H1 (cell line): ENCODE results near the gene TMEM134. TPM values are rescaled to one million over a fixed set of nuclear protein-coding genes. Genes with fewer than 3 reads are reported as not detected.

Experiments
- CTCF ChIA-PET: fragments of 300-600 bp; sonication (Branson Sonifier 250); formaldehyde crosslinking; loops from one replicate; lab custom pipeline; 2021; ENCODE audit not compliant: partially characterized antibody; lab: Charles Lee
- POLR2A ChIA-PET: fragments of 300-600 bp; sonication (Branson Sonifier 250); formaldehyde crosslinking; loops from one replicate; lab custom pipeline; 2021; ENCODE audit warnings: inconsistent platforms; ENCODE audit not compliant: partially characterized antibody; lab: Charles Lee
- DNase-seq, 2 experiments: peaks; one replicate each; pipeline versions ENCODE4 v3.0.0 to v3.0.0-alpha.2; 2010 to 2022; ENCODE audit warnings: low spot score in 2 of 2, low read depth in 1 of 2, mixed read lengths in 1 of 2
- FAIRE-seq: peaks from 2 replicates; lab custom pipeline; 2011; peaks lifted over from hg19 to GRCh38; lab: Jason Lieb, UNC
- H2AFZ ChIP-seq: 2 replicates; pipeline ENCODE4 v1.8.1; 2012; ENCODE audit warnings: low read length, inconsistent platforms
- H2AK5ac ChIP-seq: 2 replicates; pipeline ENCODE4 v1.6.1; 2013; ENCODE audit warnings: low read depth, low read length
- H2BK120ac ChIP-seq: replicated peaks from 2 replicates; pipeline ENCODE3; 2013; ENCODE audit warnings: low read depth, low read length, inconsistent platforms
- H2BK12ac ChIP-seq: 2 replicates; pipeline ENCODE4 v1.6.1; 2013; ENCODE audit warnings: low read depth, low read length
- H2BK15ac ChIP-seq: 2 replicates; pipeline ENCODE4 v1.6.1; 2013; ENCODE audit warnings: low read length
- H2BK20ac ChIP-seq: 2 replicates; pipeline ENCODE4 v1.6.1; 2013; ENCODE audit warnings: low read length
- H2BK5ac ChIP-seq: 2 replicates; pipeline ENCODE4 v1.6.1; 2013; ENCODE audit warnings: low read depth, low read length
- H3K14ac ChIP-seq: 2 replicates; pipeline ENCODE4 v1.6.1; 2013; ENCODE audit warnings: inconsistent platforms; ENCODE audit not compliant: insufficient read length
- H3K18ac ChIP-seq: 2 replicates; pipeline ENCODE4 v1.6.1; 2013; ENCODE audit warnings: low read length; ENCODE audit errors: extremely low read depth
- H3K23ac ChIP-seq: 2 replicates; pipeline ENCODE4 v1.6.1; 2013; ENCODE audit warnings: inconsistent platforms; ENCODE audit not compliant: insufficient read length
- H3K23me2 ChIP-seq: 2 replicates; pipeline ENCODE4 v1.6.1; 2013; ENCODE audit warnings: low read depth, low read length
- H3K27ac ChIP-seq: 2 replicates; pipeline ENCODE4 v1.6.1; 2011; ENCODE audit warnings: low read depth, low read length, inconsistent platforms
- H3K27me3 ChIP-seq, 4 experiments: replicated peaks in 1 of 4; 1 replicate in 1 of 4; 2 replicates in 3 of 4; pipeline versions ENCODE4 v1.6.1 to v1.8.1; 2011 to 2013; ENCODE audit warnings: low read length in 3 of 4, mild to moderate bottlenecking in 3 of 4, inconsistent platforms in 2 of 4, mixed read lengths in 2 of 4, moderate library complexity in 1 of 4; ENCODE audit not compliant: control insufficient read depth in 3 of 4, insufficient read depth in 3 of 4; ENCODE audit errors: extremely low read depth in 1 of 4
- H3K36me3 ChIP-seq, 4 experiments: 2 replicates each; pipeline versions ENCODE4 v1.6.1 to v1.8.1; 2011 to 2013; ENCODE audit warnings: mild to moderate bottlenecking in 4 of 4, low read length in 3 of 4, moderate library complexity in 2 of 4, control low read depth in 1 of 4, inconsistent platforms in 1 of 4; ENCODE audit not compliant: insufficient read depth in 4 of 4, control insufficient read depth in 2 of 4
- H3K4ac ChIP-seq: replicated peaks from 2 replicates; pipeline ENCODE3; 2013; ENCODE audit warnings: low read length, low read depth, mixed read lengths, inconsistent platforms; ENCODE audit not compliant: insufficient read length
- H3K4me1 ChIP-seq, 4 experiments: replicated peaks in 1 of 4; 1 replicate in 1 of 4; 2 replicates in 3 of 4; pipeline versions ENCODE4 v1.6.1 to v1.8.1; 2011 to 2013; ENCODE audit warnings: low read length in 3 of 4, inconsistent platforms in 2 of 4, mixed read lengths in 1 of 4; ENCODE audit not compliant: insufficient read depth in 4 of 4, control insufficient read depth in 3 of 4
- H3K4me2 ChIP-seq, 2 experiments: 2 replicates each; pipeline versions ENCODE4 v1.6.1 to v1.8.1; 2011 to 2013; ENCODE audit warnings: low read depth in 2 of 2, low read length in 2 of 2, control low read depth in 1 of 2, inconsistent platforms in 1 of 2, mild to moderate bottlenecking in 1 of 2; ENCODE audit not compliant: insufficient read depth in 1 of 2
- H3K4me3 ChIP-seq, 4 experiments: fragments of 200-600, 300-600 bp in 1 of 4; sonication (generic), shearing (Covaris generic), sonication (Bioruptor Twin) in 1 of 4; 2 replicates each; pipeline versions ENCODE4 v1.5.1 to v1.8.1; 2011 to 2016; ENCODE audit warnings: low read length in 4 of 4, low read depth in 3 of 4, control low read depth in 2 of 4, inconsistent platforms in 2 of 4, mild to moderate bottlenecking in 2 of 4, mixed read lengths in 1 of 4, moderate library complexity in 1 of 4; ENCODE audit not compliant: insufficient read depth in 2 of 4; ENCODE audit errors: extremely low read depth in 1 of 4
- H3K56ac ChIP-seq: replicated peaks from 2 replicates; pipeline ENCODE3; 2013; ENCODE audit warnings: low read depth, mild to moderate bottlenecking, mixed read lengths, low read length, inconsistent platforms; ENCODE audit not compliant: insufficient read length
- H3K79me1 ChIP-seq: 2 replicates; pipeline ENCODE4 v1.6.1; 2013; ENCODE audit warnings: low read depth, low read length, control low read depth
- H3K79me2 ChIP-seq, 2 experiments: 2 replicates each; pipeline versions ENCODE4 v1.6.1 to v1.8.1; 2012 to 2013; ENCODE audit warnings: low read length in 2 of 2, mild to moderate bottlenecking in 2 of 2, inconsistent platforms in 1 of 2; ENCODE audit not compliant: insufficient read depth in 2 of 2, control insufficient read depth in 1 of 2
- H3K9ac ChIP-seq, 4 experiments: replicated peaks in 1 of 4; 1 replicate in 1 of 4; 2 replicates in 3 of 4; pipeline versions ENCODE4 v1.6.1 to v1.8.1; 2011 to 2013; ENCODE audit warnings: low read depth in 3 of 4, low read length in 3 of 4, control low read depth in 2 of 4, mild to moderate bottlenecking in 2 of 4, moderate library complexity in 2 of 4, inconsistent platforms in 1 of 4; ENCODE audit errors: extremely low read depth in 1 of 4
- H3K9me3 ChIP-seq, 2 experiments: 2 replicates each; pipeline versions ENCODE4 v1.6.1 to v1.8.1; 2012 to 2013; ENCODE audit warnings: mild to moderate bottlenecking in 2 of 2, moderate library complexity in 2 of 2, control low read depth in 1 of 2, inconsistent platforms in 1 of 2, low read depth in 1 of 2, low read length in 1 of 2, mixed read lengths in 1 of 2; ENCODE audit not compliant: insufficient read depth in 2 of 2
- H4K20me1 ChIP-seq, 2 experiments: replicated peaks in 1 of 2; 2 replicates each; pipeline versions ENCODE3 to v1.8.1; 2011 to 2013; ENCODE audit warnings: inconsistent platforms in 2 of 2, low read length in 2 of 2, mild to moderate bottlenecking in 1 of 2; ENCODE audit not compliant: insufficient read depth in 2 of 2, control insufficient read depth in 1 of 2
- H4K5ac ChIP-seq: 2 replicates; pipeline ENCODE4 v1.6.1; 2013; ENCODE audit warnings: low read length, low read depth, mixed read lengths, inconsistent platforms; ENCODE audit not compliant: insufficient read length
- H4K8ac ChIP-seq: 2 replicates; pipeline ENCODE4 v1.8.0; 2013; ENCODE audit warnings: mild to moderate bottlenecking, moderate library complexity, low read length, inconsistent platforms; ENCODE audit not compliant: insufficient read depth; ENCODE audit errors: extremely low read depth
- H4K91ac ChIP-seq: replicated peaks from 2 replicates; pipeline ENCODE3; 2013; ENCODE audit warnings: low read length, mixed read lengths, inconsistent platforms; ENCODE audit not compliant: insufficient read length
- SAP30 ChIP-seq: fragments of 300-600 bp; sonication (generic); IDR thresholded peaks from 2 replicates; pipeline ENCODE4 v1.7.1; 2012; ENCODE audit warnings: low read length, moderate library complexity, mild to moderate bottlenecking, inconsistent platforms; ENCODE audit not compliant: insufficient read depth, insufficient replicate concordance
- SP1 ChIP-seq: IDR thresholded peaks from 2 replicates; pipeline ENCODE4 v1.6.1; 2011; ENCODE audit warnings: low read depth, low read length
- SP2 ChIP-seq: IDR thresholded peaks from 2 replicates; pipeline ENCODE4 v1.6.1; 2012; ENCODE audit warnings: mild to moderate bottlenecking, low read length, inconsistent platforms
- TCF12 ChIP-seq: IDR thresholded peaks from 2 replicates; pipeline ENCODE4 v1.6.1; 2011; ENCODE audit warnings: low read depth, mild to moderate bottlenecking, low read length
- WGBS, 2 experiments: shearing (Covaris generic) in 1 of 2; methylation state at CpG; one replicate each; pipeline versions ENCODE4 v1.1.6 to v1.1.7; 2013 to 2015; ENCODE audit warnings: low lambda C conversion rate in 2 of 2, mixed read lengths in 2 of 2, inconsistent platforms in 1 of 2, low coverage in 1 of 2, missing lambda C conversion rate in 1 of 2; ENCODE audit not compliant: insufficient replicate concordance in 2 of 2, insufficient coverage in 1 of 2, insufficient read length in 1 of 2; ENCODE audit errors: extremely low coverage in 1 of 2, missing lambda C conversion rate in 1 of 2; 5-methylcytosine and 5-hydroxymethylcytosine counted together
- polyA plus RNA-seq, 7 experiments: library from polyadenylated mRNA; depleted of rRNA in 3 of 7; stranded (reverse) in 5 of 7; unstranded in 2 of 7; fragments of >200 nt in 5 of 7; fragments of 200-250 nt in 2 of 7; gene quantifications; 1 replicate in 5 of 7; 2 replicates in 1 of 7; 4 replicates in 1 of 7; pipeline versions ENCODE4 v1.2.1 to v1.2.3, GENCODE V29; 2011 to 2013; ENCODE audit warnings: missing spikeins in 2 of 7, mixed read lengths in 2 of 7
- total RNA-seq: library from RNA; stranded (reverse); fragmentation: NEBNext Ultra II Directional; extraction: Animal tissue kit (Norgen Biotek cat#: 25700); gene quantifications from 2 replicates; pipeline ENCODE4 v1.2.1, GENCODE V29; 2021

The TMEM134 gene
- total and polyA plus RNA-seq, 2 of the 8 experiments (the other 6 are each of a cell fraction or from before 2014, with no cell fraction given) = 32.4 to 229 TPM

DNA sequence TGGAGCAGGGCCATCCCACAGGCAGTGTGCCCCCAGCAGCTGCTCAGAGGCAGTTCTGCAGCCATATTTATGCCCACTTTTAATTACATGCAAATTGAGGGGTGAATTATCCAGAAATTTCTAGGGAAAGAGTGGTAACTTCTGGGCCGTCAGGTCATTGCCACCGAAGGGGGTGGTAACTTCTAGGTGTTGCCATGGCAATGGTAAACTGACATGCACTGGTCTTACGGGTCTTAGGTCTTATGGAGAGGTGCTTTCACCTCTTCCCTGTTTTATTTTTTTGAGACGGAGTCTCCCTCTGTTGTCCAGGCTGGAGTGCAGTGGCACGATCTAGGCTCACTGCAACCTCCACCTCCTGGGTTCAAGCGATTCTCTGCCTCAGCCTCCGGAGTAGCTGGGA lies 3.8 kb upstream of the TMEM134 start:
- no peak overlapping the region for H2BK15ac ChIP-seq
- no peak overlapping the region for H2BK5ac ChIP-seq
- H3K9me3 ChIP-seq = peaks cover 0 to 4% of the 10 kb centered on the region in 2 experiments; a peak in 1 of 4 replicates
- no peak overlapping the region for H2AFZ ChIP-seq
- TF ChIP-seq SP1 = no peak
- TF ChIP-seq SP2 = no peak
- no peak for TF ChIP-seq SAP30
- TF ChIP-seq TCF12 = no peak
- no peak for DNase-seq
- no peaks in the 10 kb centered on the region for H3K36me3 ChIP-seq
- no peak overlapping the region for H3K4me3 ChIP-seq
- no peak for FAIRE-seq
- no peak overlapping the region for H2BK120ac ChIP-seq
- no peaks in the 10 kb centered on the region for H4K20me1 ChIP-seq
- no peak overlapping the region for H3K4me2 ChIP-seq
- no peak overlapping the region for H2BK20ac ChIP-seq
- no peaks in the 10 kb centered on the region for H3K27me3 ChIP-seq
- ChIA-PET CTCF (interaction anchor here (0.6 to 1.4 kb wide), 4 partner anchors 21 to 92 kb away, joined by 3 to 4 read pairs (median 3); partner anchors contain the start of gene GPR152), POLR2A (interaction anchor here (1.0 kb wide), 1 partner anchor 36 kb away, joined by 4 read pairs; no protein-coding TSS in a partner anchor)
- no peak overlapping the region for H4K91ac ChIP-seq
- no peak overlapping the region for H3K14ac ChIP-seq
- H3K23me2 ChIP-seq = no peaks in the 10 kb centered on the region; the same call in 1 of the 2 replicates
- H3K79me1 ChIP-seq = no peaks in the 10 kb centered on the region
- no peak overlapping the region for H2BK12ac ChIP-seq
- no peak overlapping the region for H4K5ac ChIP-seq
- H3K4me1 ChIP-seq = peaks cover 0 to 5% (median 1%) of the 10 kb centered on the region in 4 experiments; a peak in 4 of 7 replicates
- no peak overlapping the region for H3K23ac ChIP-seq
- no peak overlapping the region for H3K56ac ChIP-seq
- H2AK5ac ChIP-seq = no peak overlapping the region
- no peak overlapping the region for H3K4ac ChIP-seq
- no peak overlapping the region for H3K27ac ChIP-seq
- no peak overlapping the region; the same call in 1 of the 2 replicates for H4K8ac ChIP-seq
- 81% methylated on average over 7 of the region's 7 CpGs; no CpG with 5 or more reads in 1 of the 2 experiments for WGBS, 2 experiments
- no peak overlapping the region for H3K9ac ChIP-seq
- H3K18ac ChIP-seq = no peak overlapping the region
- H3K79me2 ChIP-seq = no peaks in the 10 kb centered on the region
